Progenitor cell of endocrine pancreas (in vitro differentiated cells): ENCODE measurements around the gene DKK2. TPM values are rescaled to one million over a fixed set of nuclear protein-coding genes. Genes with fewer than 3 reads are reported as not detected.

Source experiments
- DNase-seq: peaks from one replicate; pipeline ENCODE4 v3.0.0; 2021; ENCODE audit warnings: low spot score; ENCODE audit not compliant: unreplicated experiment
- H3K27ac Mint-ChIP-seq: 2 replicates; pipeline ENCODE4 v1.8.0; 2021; ENCODE audit warnings: mild to moderate bottlenecking, moderate library complexity, mixed read lengths
- H3K27me3 Mint-ChIP-seq: 2 replicates; pipeline ENCODE4 v1.8.0; 2021; ENCODE audit warnings: mixed read lengths
- H3K36me3 Mint-ChIP-seq: 2 replicates; pipeline ENCODE4 v1.8.0; 2022; ENCODE audit warnings: mixed read lengths; ENCODE audit not compliant: insufficient read depth
- H3K4me1 Mint-ChIP-seq: 2 replicates; pipeline ENCODE4 v1.8.0; 2021; ENCODE audit warnings: low read depth, mixed read lengths
- H3K4me3 Mint-ChIP-seq: 2 replicates; pipeline ENCODE4 v1.8.0; 2021; ENCODE audit warnings: low read depth, mild to moderate bottlenecking, moderate library complexity, mixed read lengths
- H3K9me3 Mint-ChIP-seq: 2 replicates; pipeline ENCODE4 v1.8.0; 2021; ENCODE audit warnings: low read depth, mixed read lengths
- total RNA-seq: library from RNA; stranded (reverse); gene quantifications from 2 replicates; pipeline ENCODE4 v1.2.1, GENCODE V29; 2021
- TF ChIP-seq, protein P1 (sequence below): fragments of 200-600 bp; sonication (generic); IDR thresholded peaks from one replicate; pipeline ENCODE4 v1.5.0; 2021; ENCODE audit warnings: antibody characterized with exemption, mild to moderate bottlenecking; ENCODE audit not compliant: unreplicated experiment

DKK2 gene
- total RNA-seq, 1 donor from 2014 or later, result 17.0 TPM

- TF ChIP-seq, protein P1, sequence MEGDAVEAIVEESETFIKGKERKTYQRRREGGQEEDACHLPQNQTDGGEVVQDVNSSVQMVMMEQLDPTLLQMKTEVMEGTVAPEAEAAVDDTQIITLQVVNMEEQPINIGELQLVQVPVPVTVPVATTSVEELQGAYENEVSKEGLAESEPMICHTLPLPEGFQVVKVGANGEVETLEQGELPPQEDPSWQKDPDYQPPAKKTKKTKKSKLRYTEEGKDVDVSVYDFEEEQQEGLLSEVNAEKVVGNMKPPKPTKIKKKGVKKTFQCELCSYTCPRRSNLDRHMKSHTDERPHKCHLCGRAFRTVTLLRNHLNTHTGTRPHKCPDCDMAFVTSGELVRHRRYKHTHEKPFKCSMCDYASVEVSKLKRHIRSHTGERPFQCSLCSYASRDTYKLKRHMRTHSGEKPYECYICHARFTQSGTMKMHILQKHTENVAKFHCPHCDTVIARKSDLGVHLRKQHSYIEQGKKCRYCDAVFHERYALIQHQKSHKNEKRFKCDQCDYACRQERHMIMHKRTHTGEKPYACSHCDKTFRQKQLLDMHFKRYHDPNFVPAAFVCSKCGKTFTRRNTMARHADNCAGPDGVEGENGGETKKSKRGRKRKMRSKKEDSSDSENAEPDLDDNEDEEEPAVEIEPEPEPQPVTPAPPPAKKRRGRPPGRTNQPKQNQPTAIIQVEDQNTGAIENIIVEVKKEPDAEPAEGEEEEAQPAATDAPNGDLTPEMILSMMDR, result no peak
- Mint-ChIP-seq H3K36me3 (no peaks in the 10 kb centered on the region), H3K4me1 (peaks cover 2% of the 10 kb centered on the region), H3K27ac (no peak overlapping the region), H3K4me3 (no peak overlapping the region), H3K9me3 (no peaks in the 10 kb centered on the region), H3K27me3 (no peaks in the 10 kb centered on the region)
- no peak for DNase-seq
These were observed 18.4 kb downstream of the DKK2 start for GRCh38 chr4:107017443-107018343.

GRCh38 chr4:107011312-107011711 is 24.8 kb downstream of the DKK2 start:
- Mint-ChIP-seq H3K27me3 (no peaks in the 10 kb centered on the region), H3K4me1 (peaks cover 4% of the 10 kb centered on the region), H3K36me3 (no peaks in the 10 kb centered on the region), H3K9me3 (no peaks in the 10 kb centered on the region), H3K4me3 (no peak overlapping the region), H3K27ac (no peak overlapping the region)
- TF ChIP-seq, protein P1, result no peak
- no peak for DNase-seq

GRCh38 chr4:107009196-107009968 is 26.7 kb downstream of the DKK2 start:
- Mint-ChIP-seq H3K4me3 (no peak overlapping the region), H3K9me3 (peaks cover 3% of the 10 kb centered on the region), H3K27me3 (no peaks in the 10 kb centered on the region), H3K27ac (no peak overlapping the region), H3K4me1 (peaks cover 7% of the 10 kb centered on the region), H3K36me3 (peaks cover 3% of the 10 kb centered on the region)
- TF ChIP-seq, protein P1, result no peak
- no peak for DNase-seq

- no peak overlapping the region for H3K4me3 Mint-ChIP-seq
- H3K27ac Mint-ChIP-seq, result no peak overlapping the region
- no peaks in the 10 kb centered on the region for H3K27me3 Mint-ChIP-seq
- peaks cover 3% of the 10 kb centered on the region for H3K9me3 Mint-ChIP-seq
- TF ChIP-seq, protein P1, result no peak
- DNase-seq, result no peak
- peaks cover 3% of the 10 kb centered on the region for H3K36me3 Mint-ChIP-seq
- H3K4me1 Mint-ChIP-seq, result peaks cover 7% of the 10 kb centered on the region
These were observed 28.0 kb downstream of the DKK2 start for GRCh38 chr4:107008115-107008514.

DNA sequence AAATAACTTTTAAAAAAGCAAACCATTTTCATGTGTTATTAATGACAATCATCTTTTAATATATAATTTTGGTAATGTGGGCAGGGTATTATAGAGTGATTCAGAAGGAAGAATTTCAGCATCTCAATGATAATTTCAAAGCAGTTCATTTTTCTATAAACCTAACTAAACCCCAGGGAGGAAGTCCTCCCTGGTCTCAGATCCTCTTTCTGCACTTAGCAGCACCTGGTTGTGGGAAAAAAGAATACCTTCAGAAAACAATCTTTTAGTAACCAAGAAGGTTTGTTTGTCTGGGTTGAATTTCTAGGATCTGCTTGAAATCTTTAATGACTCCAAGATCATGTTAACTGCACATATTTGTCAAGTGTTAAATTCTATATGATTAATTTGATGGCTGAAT is 29.9 kb downstream of the DKK2 start:
- Mint-ChIP-seq H3K9me3 (peaks cover 3% of the 10 kb centered on the region), H3K27ac (no peak overlapping the region), H3K27me3 (no peaks in the 10 kb centered on the region), H3K4me3 (no peak overlapping the region), H3K36me3 (peaks cover 3% of the 10 kb centered on the region), H3K4me1 (peaks cover 7% of the 10 kb centered on the region)
- no peak for DNase-seq
- TF ChIP-seq, protein P1, result no peak
